GM12801 (cell line): Measurements from ENCODE around the gene CPED1.

Experiments
- CTCF ChIP-seq: IDR thresholded peaks from one replicate; pipeline ENCODE4 v1.5.1; 2011; ENCODE audit warnings: control low read depth; ENCODE audit not compliant: insufficient read length; ENCODE audit errors: extremely low read depth

Gene CPED1

GRCh38 chr7:121337398-121337797 is 348.9 kb downstream of the CPED1 start:
- no peak for TF ChIP-seq CTCF

GRCh38 chr7:121339082-121339481 is 350.6 kb downstream of the CPED1 start:
- no peak for TF ChIP-seq CTCF

- TF ChIP-seq CTCF: no peak
Observed at GRCh38 chr7:121341933-121342332, 353.4 kb downstream of the CPED1 start.

- TF ChIP-seq CTCF: no peak
Observed at GRCh38 chr7:121342631-121343030, 354.1 kb downstream of the CPED1 start.

GRCh38 chr7:121343302-121343701 is 354.8 kb downstream of the CPED1 start:
- TF ChIP-seq CTCF: no peak

- no peak for TF ChIP-seq CTCF
Observed at GRCh38 chr7:121344093-121344492, 355.6 kb downstream of the CPED1 start.

GRCh38 chr7:121344497-121344896 is 356.0 kb downstream of the CPED1 start:
- no peak for TF ChIP-seq CTCF
